A172 (cell line): ENCODE results near the gene UBAP1L. TPM values are rescaled to one million over a fixed set of nuclear protein-coding genes. Genes with fewer than 3 reads are reported as not detected.
"Not testable (repeated sequence)": the region's sequence is repeated elsewhere in the genome, so short reads cannot be mapped to it uniquely, and the experiment has no call there.

Experiments used
- DNase-seq: peaks from one replicate; pipeline ENCODE4 v3.0.0-alpha.2; 2015; ENCODE audit warnings: low spot score
- total RNA-seq: library from RNA; depleted of rRNA; stranded (reverse); fragments of >200 nt; shearing (Covaris generic); gene quantifications from 2 replicates; pipeline ENCODE4 v1.2.3, GENCODE V29; 2014

The UBAP1L gene
- total RNA-seq, 1 experiment from 2014 or later, result 0.05 TPM

- DNase-seq, result no peak
These were observed 14.6 kb downstream of the UBAP1L start for GRCh38 chr15:65100442-65100841.

GRCh38 chr15:65099801-65100200 is 15.2 kb downstream of the UBAP1L start:
- DNase-seq, result not testable (repeated sequence)

GRCh38 chr15:65099336-65099735 is 15.7 kb downstream of the UBAP1L start:
- DNase-seq, result no peak

GRCh38 chr15:65097651-65098263 is 17.2 kb downstream of the UBAP1L start:
- DNase-seq, result no peak

- DNase-seq, result peak; percentile 9
These were observed 18.3 kb downstream of the UBAP1L start for GRCh38 chr15:65096481-65097385.

GRCh38 chr15:65095747-65096104 is 19.3 kb downstream of the UBAP1L start:
- DNase-seq, result no peak

GRCh38 chr15:65095011-65095746 is 19.8 kb downstream of the UBAP1L start:
- DNase-seq, result no peak

GRCh38 chr15:65094294-65094995 is 20.6 kb downstream of the UBAP1L start:
- DNase-seq, result no peak

GRCh38 chr15:65093793-65094170 is 21.2 kb downstream of the UBAP1L start:
- not testable (repeated sequence) for DNase-seq

- no peak for DNase-seq
These were observed 21.8 kb downstream of the UBAP1L start for GRCh38 chr15:65092911-65093792.

GRCh38 chr15:65091946-65092770 is 22.8 kb downstream of the UBAP1L start:
- DNase-seq, result no peak

GRCh38 chr15:65089206-65089824 is 25.7 kb downstream of the UBAP1L start:
- DNase-seq, result no peak

GRCh38 chr15:65088643-65089021 is 26.4 kb downstream of the UBAP1L start:
- DNase-seq, result no peak

GRCh38 chr15:65087873-65088642 is 26.9 kb downstream of the UBAP1L start:
- no peak for DNase-seq

GRCh38 chr15:65087411-65087810 is 27.6 kb downstream of the UBAP1L start:
- DNase-seq, result no peak

GRCh38 chr15:65086680-65087111 is 28.3 kb downstream of the UBAP1L start:
- no peak for DNase-seq

- DNase-seq, result peak; percentile 17
These were observed 28.9 kb downstream of the UBAP1L start for GRCh38 chr15:65085990-65086679.

- no peak for DNase-seq
These were observed 29.7 kb downstream of the UBAP1L start for GRCh38 chr15:65085207-65085753.
